BJ (cell line): ENCODE results near the gene IFIT5. TPM values are rescaled to one million over a fixed set of nuclear protein-coding genes. Genes with fewer than 3 reads are reported as not detected.

ENCODE experiments used
- CTCF ChIA-PET: fragments of 350-600 bp; formaldehyde crosslinking; extraction: SDS; loops from one replicate; lab custom pipeline; 2021; ENCODE audit warnings: antibody characterized with exemption, inconsistent platforms; lab: Yijun Ruan, JAX
- POLR2A ChIA-PET: fragments of 300-600 bp; sonication (Branson Sonifier 250); formaldehyde crosslinking; extraction: SDS; loops from one replicate; lab custom pipeline; 2021; ENCODE audit warnings: antibody characterized with exemption; lab: Charles Lee
- DNase-seq: peaks from one replicate; pipeline ENCODE4 v3.0.0-alpha.2; 2011; ENCODE audit warnings: low read depth
- H3K27me3 ChIP-seq: 2 replicates; pipeline ENCODE4 v1.6.0; 2011; ENCODE audit warnings: low read length; ENCODE audit not compliant: control insufficient read depth, insufficient read depth
- H3K36me3 ChIP-seq: 2 replicates; pipeline ENCODE4 v1.5.1; 2011; ENCODE audit warnings: low read length; ENCODE audit not compliant: control insufficient read depth, insufficient read depth
- H3K4me3 ChIP-seq: 2 replicates; pipeline ENCODE4 v1.5.1; 2011; ENCODE audit warnings: low read depth, mild to moderate bottlenecking, control low read depth, low read length
- CTCF ChIP-seq: IDR thresholded peaks from 2 replicates; pipeline ENCODE4 v1.5.1; 2011; ENCODE audit warnings: low read depth, mild to moderate bottlenecking, control low read depth, inconsistent platforms, low read length, moderate library complexity; ENCODE audit not compliant: insufficient read depth
- polyA plus RNA-seq: library from polyadenylated mRNA; depleted of rRNA; stranded (reverse); fragments of >200 nt; gene quantifications from 2 replicates; pipeline ENCODE4 v1.2.3, GENCODE V29; 2011

IFIT5 gene
- polyA plus RNA-seq, 1 experiment = 6.5 TPM

DNA sequence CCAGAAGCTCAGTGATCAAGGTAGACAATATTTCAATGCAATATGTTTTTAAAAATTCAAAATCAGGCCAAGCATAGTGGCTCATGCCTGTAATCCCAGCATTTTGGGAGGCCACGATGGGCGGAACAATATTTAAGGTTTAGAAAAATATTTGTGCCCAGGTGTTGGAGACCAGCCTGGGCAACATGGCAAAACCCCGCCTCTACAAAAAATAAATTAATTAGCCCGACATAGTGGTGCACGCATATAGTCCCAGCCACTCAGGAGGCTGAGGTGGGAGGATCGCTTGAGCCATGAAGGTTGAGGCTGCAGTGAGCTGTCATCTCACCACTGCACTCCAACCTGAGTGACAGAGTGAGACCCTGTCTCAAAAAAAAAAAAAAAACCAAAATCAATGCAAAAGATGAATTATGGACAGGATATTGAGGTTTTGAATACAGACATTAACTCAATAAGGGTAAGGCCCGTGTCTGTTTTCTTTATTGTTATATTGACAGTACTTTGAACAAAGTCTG, 913 bp upstream of the IFIT5 start:
- CTCF ChIA-PET = interaction anchor here (0.7 kb wide), 1 partner anchor 9 kb away, joined by 3 read pairs; no protein-coding TSS in a partner anchor
- no peaks in the 10 kb centered on the region for H3K36me3 ChIP-seq
- peak overlapping the region; percentile 61; the same call in 1 of the 2 replicates for H3K4me3 ChIP-seq
- DNase-seq = no peak
- no peak for TF ChIP-seq CTCF
- POLR2A ChIA-PET = no interaction called here
- H3K27me3 ChIP-seq = no peaks in the 10 kb centered on the region

- no peak; the same call in 1 of the 2 replicates for TF ChIP-seq CTCF
- no peaks in the 10 kb centered on the region for H3K27me3 ChIP-seq
- ChIA-PET POLR2A (interaction anchor here (1.0 kb wide), 1 partner anchor 180 kb away, joined by 3 read pairs; no protein-coding TSS in a partner anchor), CTCF (interaction anchor here (0.7 to 1.4 kb wide), 8 partner anchors 9 to 451 kb away, joined by 3 to 4 read pairs (median 3); no protein-coding TSS in a partner anchor)
- H3K36me3 ChIP-seq = no peaks in the 10 kb centered on the region
- H3K4me3 ChIP-seq = peak overlapping the region; percentile 61
- DNase-seq = no peak
Observed at GRCh38 chr10:89414879-89415821, 782 bp downstream of the IFIT5 start.

- CTCF ChIA-PET = interaction anchor here (0.7 to 1.2 kb wide), 2 partner anchors 47 to 122 kb away, joined by 3 read pairs; no protein-coding TSS in a partner anchor
- POLR2A ChIA-PET = no interaction called here
- no peaks in the 10 kb centered on the region for H3K27me3 ChIP-seq
- no peak overlapping the region for H3K4me3 ChIP-seq
- no peak for DNase-seq
- H3K36me3 ChIP-seq = no peaks in the 10 kb centered on the region
- no peak for TF ChIP-seq CTCF
Observed at GRCh38 chr10:89416465-89416864, 2.1 kb downstream of the IFIT5 start.

DNA sequence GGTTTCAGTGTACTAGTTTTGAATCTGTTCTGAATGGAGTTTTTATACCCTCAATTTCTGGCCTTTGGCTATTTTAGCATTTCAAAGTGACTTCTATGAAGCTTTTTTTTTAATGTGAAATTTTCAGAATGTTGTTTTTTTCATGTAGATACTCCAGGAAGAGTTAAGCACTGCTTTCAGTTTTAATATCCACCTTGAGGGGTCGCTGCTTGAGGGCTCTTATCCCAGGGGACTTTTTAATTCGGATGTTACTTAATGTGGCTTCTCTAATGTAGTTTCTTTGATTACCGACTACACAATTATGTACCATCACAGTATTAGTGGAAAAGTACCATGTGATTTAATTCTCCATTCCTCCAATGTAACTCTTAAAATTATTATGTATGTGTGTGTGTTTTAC, 5.2 kb downstream of the IFIT5 start:
- POLR2A ChIA-PET = no interaction called here
- DNase-seq = no peak
- CTCF ChIA-PET = interaction anchor here (0.6 to 3.1 kb wide), 4 partner anchors 8 to 153 kb away, joined by 3 to 10 read pairs (median 4); no protein-coding TSS in a partner anchor
- no peaks in the 10 kb centered on the region for H3K36me3 ChIP-seq
- H3K27me3 ChIP-seq = no peaks in the 10 kb centered on the region
- no peak overlapping the region for H3K4me3 ChIP-seq
- peak; percentile 52 for TF ChIP-seq CTCF

DNA sequence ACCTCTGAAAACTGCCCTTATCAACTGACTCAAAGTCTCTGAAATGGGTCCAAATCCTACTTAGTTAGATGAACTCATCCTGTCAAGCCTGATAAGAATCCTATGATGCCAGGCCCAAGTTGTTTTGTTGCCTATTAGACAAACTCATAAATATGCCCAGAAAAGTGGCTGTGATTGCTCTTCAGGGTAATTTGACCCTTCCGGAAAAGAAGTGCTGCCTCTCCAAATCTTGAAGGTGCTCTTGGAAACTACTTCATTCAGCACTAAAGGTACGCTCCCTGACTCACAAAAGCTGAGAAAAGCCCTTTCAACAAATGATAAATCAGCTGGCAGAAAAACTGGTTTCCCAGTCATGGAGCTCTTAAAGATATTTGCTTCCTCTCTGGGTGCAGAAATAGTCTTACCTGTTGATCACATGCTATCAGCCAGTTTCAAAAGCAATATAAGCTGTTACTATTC, 6.7 kb downstream of the IFIT5 start:
- CTCF ChIA-PET = interaction anchor here (0.6 to 1.0 kb wide), 2 partner anchors 136 to 727 kb away, joined by 3 to 4 read pairs; no protein-coding TSS in a partner anchor
- TF ChIP-seq CTCF = no peak
- DNase-seq = no peak
- POLR2A ChIA-PET = no interaction called here
- Histone ChIP-seq H3K36me3 (no peaks in the 10 kb centered on the region), H3K27me3 (no peaks in the 10 kb centered on the region), H3K4me3 (no peak overlapping the region)
